ENCODE results near the gene DSC3.

- TF ChIP-seq CTCF (IDR thresholded peaks at IDR 0.05) (no peak), POLR2A (IDR thresholded peaks at IDR 0.05) (no peak), EP300 (IDR thresholded peaks at IDR 0.05) (no peak)
Measured at GRCh38 chr18:30940952-30941539, 101.5 kb downstream of the DSC3 start.

Measured in ovary (tissue), 3 donors.